Body of pancreas (tissue), 4 donors: Measurements from ENCODE around the gene C1D. TPM values are rescaled to one million over a fixed set of nuclear protein-coding genes. Genes with fewer than 3 reads are reported as not detected.

ENCODE experiments used
- ATAC-seq: fragments of 150-250 bp; one replicate; pipeline ENCODE4 v1.9.1; 2016
- DNase-seq, 4 donors: peaks; one replicate each; pipeline ENCODE4 v3.0.0-alpha.2; 2019
- H3K27ac ChIP-seq, 4 donors: fragments of 200-600 bp; sonication (generic); 1 replicate in 3 of 4; 2 replicates in 1 of 4; pipeline versions ENCODE4 v1.5.1 to v1.6.1; 2016 to 2019; ENCODE audit warnings: mild to moderate bottlenecking in 1 of 4, mixed read lengths in 1 of 4, moderate library complexity in 1 of 4
- H3K27me3 ChIP-seq, 2 donors: fragments of 200-600 bp; sonication (generic); one replicate each; pipeline ENCODE4 v1.6.0; 2016; ENCODE audit warnings: mild to moderate bottlenecking in 1 of 2
- H3K36me3 ChIP-seq, 2 donors: fragments of 200-600 bp; sonication (generic); replicated peaks in 1 of 2; 2 replicates each; pipeline ENCODE4 v1.5.1; 2016; ENCODE audit warnings: low read depth in 2 of 2; ENCODE audit not compliant: insufficient read depth in 1 of 2
- H3K4me1 ChIP-seq: fragments of 200-600 bp; sonication (generic); one replicate; pipeline ENCODE4 v1.6.0; 2016
- H3K4me3 ChIP-seq, 2 donors: fragments of 200-600 bp; sonication (generic); 1 replicate in 1 of 2; 2 replicates in 1 of 2; pipeline ENCODE4 v1.5.1; 2016 to 2019
- H3K9me3 ChIP-seq, 3 donors: fragments of 200-600 bp; sonication (generic); 1 replicate in 2 of 3; 2 replicates in 1 of 3; pipeline ENCODE4 v1.5.1; 2016
- CTCF ChIP-seq, 7 experiments: fragments of 450-650 bp in 4 of 7; fragments of 200-600 bp in 3 of 7; sonication (generic) in 3 of 7; IDR thresholded peaks; one replicate each; pipeline ENCODE4 v1.5.1; 2016 to 2019; ENCODE audit warnings: antibody characterized with exemption in 7 of 7
- POLR2A ChIP-seq, 3 donors: fragments of 450-650 bp; IDR thresholded peaks; one replicate each; pipeline ENCODE4 v1.6.1; 2016; ENCODE audit warnings: antibody characterized with exemption in 3 of 3, mild to moderate bottlenecking in 2 of 3
- WGBS, 2 donors: methylation state at CpG; one replicate each; pipeline ENCODE4 v1.1.5; 2017; 5-methylcytosine and 5-hydroxymethylcytosine counted together
- intact Hi-C: fragments of 100-400 bp; cut with DNase I; formaldehyde crosslinking; loops from one replicate; pipeline ENCODE4 v1.15.1; 2023
- total RNA-seq, 2 donors: library from RNA; depleted of rRNA; stranded (reverse); fragments of >200 nt; gene quantifications; one replicate each; pipeline ENCODE4 v1.1.0, GENCODE V29; 2016

Gene C1D
- total RNA-seq, 2 donors from 2014 or later, result 18.5 to 29.6 TPM

GRCh38 chr2:68050353-68050752 lies 12.5 kb downstream of the C1D start:
- intact Hi-C loops, result no loop called here
- H3K36me3 ChIP-seq, result peaks cover 0 to under 1% of the 10 kb centered on the region in 2 donors
- no peaks in the 10 kb centered on the region for H3K4me1 ChIP-seq
- H3K27me3 ChIP-seq, result no peaks in the 10 kb centered on the region
- 81 to 83% methylated on average over 2 of the region's 2 CpGs for WGBS, 2 donors
- H3K4me3 ChIP-seq, result no peak overlapping the region
- no peak for ATAC-seq
- no peak overlapping the region for H3K27ac ChIP-seq
- H3K9me3 ChIP-seq, result no peaks in the 10 kb centered on the region
- no peak for TF ChIP-seq CTCF (IDR thresholded peaks at IDR 0.05)
- TF ChIP-seq POLR2A (IDR thresholded peaks at IDR 0.05), result no peak
- DNase-seq, result no peak

- DNase-seq (no peak), ATAC-seq (no peak)
- Histone ChIP-seq H3K4me1 (no peaks in the 10 kb centered on the region), H3K27me3 (no peaks in the 10 kb centered on the region), H3K9me3 (no peaks in the 10 kb centered on the region), H3K36me3 (peaks cover 0 to 2% of the 10 kb centered on the region in 2 donors), H3K27ac (no peak overlapping the region), H3K4me3 (no peak overlapping the region)
- TF ChIP-seq CTCF (IDR thresholded peaks at IDR 0.05) (no peak), POLR2A (IDR thresholded peaks at IDR 0.05) (no peak)
- 74 to 76% methylated on average over 4 of the region's 4 CpGs for WGBS, 2 donors
- intact Hi-C loops, result no loop called here
Measured at GRCh38 chr2:68046642-68047240, 16.1 kb downstream of the C1D start.

- TF ChIP-seq POLR2A (IDR thresholded peaks at IDR 0.05), result no peak
- no peak for TF ChIP-seq CTCF (IDR thresholded peaks at IDR 0.05)
- no peak for DNase-seq
- intact Hi-C loops, result no loop called here
- Histone ChIP-seq H3K4me3 (no peak overlapping the region), H3K4me1 (no peaks in the 10 kb centered on the region), H3K27ac (no peak overlapping the region), H3K9me3 (no peaks in the 10 kb centered on the region), H3K27me3 (no peaks in the 10 kb centered on the region), H3K36me3 (peaks cover 0 to 2% of the 10 kb centered on the region in 2 donors)
- ATAC-seq, result no peak
Measured at GRCh38 chr2:68046224-68046623, 16.6 kb downstream of the C1D start.

- DNase-seq (no peak), ATAC-seq (no peak)
- TF ChIP-seq CTCF (IDR thresholded peaks at IDR 0.05) (no peak), POLR2A (IDR thresholded peaks at IDR 0.05) (no peak)
- no peaks in the 10 kb centered on the region for H3K4me1 ChIP-seq
- H3K27ac ChIP-seq, result no peak overlapping the region
- H3K4me3 ChIP-seq, result no peak overlapping the region
- intact Hi-C loops, result no loop called here
- no peaks in the 10 kb centered on the region for H3K9me3 ChIP-seq
- H3K27me3 ChIP-seq, result no peaks in the 10 kb centered on the region
- H3K36me3 ChIP-seq, result peaks cover 0 to 2% of the 10 kb centered on the region in 2 donors
- 58 to 62% methylated on average over 1 of the region's 1 CpG for WGBS, 2 donors
Measured at GRCh38 chr2:68045342-68045741, 17.5 kb downstream of the C1D start.

- H3K4me1 ChIP-seq, result peaks cover 8% of the 10 kb centered on the region
- DNase-seq (no peak), ATAC-seq (no peak)
- H3K9me3 ChIP-seq, result no peaks in the 10 kb centered on the region
- peaks cover 0 to 2% of the 10 kb centered on the region in 2 donors for H3K36me3 ChIP-seq
- no peak overlapping the region for H3K4me3 ChIP-seq
- 87 to 99% methylated on average over 6 of the region's 6 CpGs for WGBS, 2 donors
- intact Hi-C loops, result no loop called here
- no peak overlapping the region for H3K27ac ChIP-seq
- no peaks in the 10 kb centered on the region for H3K27me3 ChIP-seq
- no peak for TF ChIP-seq CTCF (IDR thresholded peaks at IDR 0.05)
- TF ChIP-seq POLR2A (IDR thresholded peaks at IDR 0.05), result no peak
Measured at GRCh38 chr2:68044099-68044498, 18.7 kb downstream of the C1D start.
